Epithelial cell of umbilical artery (primary cell): ENCODE measurements around the gene EPG5. TPM values are rescaled to one million over a fixed set of nuclear protein-coding genes. Genes with fewer than 3 reads are reported as not detected.

Experiments used
- total RNA-seq: library from RNA; depleted of rRNA; stranded (reverse); fragments of >200 nt; gene quantifications from 2 replicates; pipeline ENCODE4 v1.2.3, GENCODE V29; 2014

EPG5 gene
- total RNA-seq = 9.1 and 16.6 TPM in 2 replicates

GRCh38 chr18:45967007-45967706 lies at the start of gene EPG5:
Gene EPG5, minus strand, starts transcription at chr18:45967329. Its CDS starts 90 bp downstream, at chr18:45967239.

GRCh38 chr18:45825258-45826044 lies 141.7 kb downstream of the EPG5 start, which contains the start of gene SIGLEC15:
Gene SIGLEC15, plus strand, starts transcription at chr18:45825675. Its CDS starts 54 bp downstream, at chr18:45825729.

Other genes starting within 250 kb of the EPG5 start
- gene SLC14A1, start 243.1 kb downstream of the EPG5 start, total RNA-seq = under 0.01 and 1.5 TPM in 2 replicates
- 0.32 TPM in 1 of 2 replicates, not detected in the other for gene SIGLEC15, start 141.7 kb downstream of the EPG5 start, total RNA-seq
- gene PSTPIP2, start 104.9 kb upstream of the EPG5 start, total RNA-seq = 7.4 and 7.8 TPM in 2 replicates
- 986 and 1,088 TPM in 2 replicates for gene ATP5F1A, start 131.0 kb upstream of the EPG5 start, total RNA-seq
- 61.4 and 141 TPM in 2 replicates for gene HAUS1, start 137.1 kb upstream of the EPG5 start, total RNA-seq